OCI-LY1 (cell line): Measurements from ENCODE around the gene DGKG.
A peak's percentile ranks its signal among the peaks of the same experiment; 100 is the strongest.

Experiments used
- H2AFZ ChIP-seq: fragments of 200-600 bp; sonication (generic), shearing (Covaris generic); 2 replicates; pipeline ENCODE4 v1.6.0; 2014; ENCODE audit warnings: antibody characterized with exemption, mild to moderate bottlenecking, low read length
- H3F3A ChIP-seq: fragments of 200-600 bp; sonication (generic), shearing (Covaris generic); 2 replicates; pipeline ENCODE4 v1.6.0; 2014; ENCODE audit warnings: mild to moderate bottlenecking, antibody characterized with exemption, low read length, moderate library complexity; ENCODE audit not compliant: insufficient read depth
- H3K27ac ChIP-seq: fragments of 200-600 bp; sonication (generic); 2 replicates; pipeline ENCODE4 v1.5.1; 2014; ENCODE audit warnings: low read length, mixed run types, mild to moderate bottlenecking, low read depth; ENCODE audit not compliant: poor library complexity, severe bottlenecking
- H3K27me3 ChIP-seq: fragments of 200-600 bp; sonication (generic); 2 replicates; pipeline ENCODE4 v1.6.0; 2014; ENCODE audit warnings: antibody characterized with exemption, mild to moderate bottlenecking, low read length, moderate library complexity; ENCODE audit not compliant: insufficient read depth
- H3K36me3 ChIP-seq: fragments of 200-600 bp; sonication (generic); 2 replicates; pipeline ENCODE4 v1.6.1; 2014; ENCODE audit warnings: mild to moderate bottlenecking, antibody characterized with exemption, low read length, moderate library complexity, mixed read lengths; ENCODE audit not compliant: insufficient read depth
- H3K4me1 ChIP-seq: fragments of 200-600 bp; sonication (generic); 2 replicates; pipeline ENCODE4 v1.5.1; 2014; ENCODE audit warnings: mild to moderate bottlenecking, low read length, moderate library complexity; ENCODE audit not compliant: insufficient read depth, severe bottlenecking
- H3K4me2 ChIP-seq: fragments of 200-600 bp; sonication (generic), shearing (Covaris generic); 2 replicates; pipeline ENCODE4 v1.6.1; 2014; ENCODE audit warnings: low read length
- H3K4me3 ChIP-seq: fragments of 200-600 bp; sonication (generic); 2 replicates; pipeline ENCODE4 v1.5.1; 2014; ENCODE audit warnings: low read length, low read depth, mild to moderate bottlenecking, mixed read lengths; ENCODE audit not compliant: poor library complexity, severe bottlenecking
- H3K79me2 ChIP-seq: fragments of 200-600 bp; shearing (Covaris generic); 2 replicates; pipeline ENCODE4 v1.6.1; 2016; ENCODE audit warnings: mixed run types, low read length, mixed read lengths; ENCODE audit not compliant: insufficient read depth
- H3K9ac ChIP-seq: fragments of 200-600 bp; sonication (generic), shearing (Covaris generic); 2 replicates; pipeline ENCODE4 v1.6.1; 2014; ENCODE audit warnings: mild to moderate bottlenecking, low read length, mixed read lengths
- H3K9me2 ChIP-seq: fragments of 200-600 bp; sonication (generic), shearing (Covaris generic); 2 replicates; pipeline ENCODE4 v1.6.1; 2014; ENCODE audit warnings: low read depth, mild to moderate bottlenecking, low read length, mixed read lengths
- H3K9me3 ChIP-seq: fragments of 200-600 bp; shearing (Covaris generic); 2 replicates; pipeline ENCODE4 v1.6.1; 2014; ENCODE audit warnings: low read length, mixed read lengths
- H4K20me1 ChIP-seq: fragments of 200-600 bp; sonication (generic), shearing (Covaris generic); 2 replicates; pipeline ENCODE4 v1.6.0; 2016; ENCODE audit warnings: mild to moderate bottlenecking, low read length; ENCODE audit not compliant: insufficient read depth
- CTCF ChIP-seq: fragments of 200-600 bp; sonication (generic), shearing (Covaris generic); IDR thresholded peaks from 2 replicates; pipeline ENCODE4 v1.5.1; 2017; ENCODE audit warnings: mild to moderate bottlenecking, antibody characterized with exemption, low read length, moderate library complexity, mixed read lengths
- EZH2 ChIP-seq: fragments of 200-600 bp; sonication (generic), shearing (Covaris generic); IDR thresholded peaks from 2 replicates; pipeline ENCODE4 v1.8.0; 2017; ENCODE audit warnings: borderline replicate concordance, mixed run types, mild to moderate bottlenecking, antibody characterized with exemption, low read length, moderate library complexity, mixed read lengths

Gene DGKG

GRCh38 chr3:186244016-186244415 is 118.0 kb downstream of the DGKG start:
- no peaks in the 10 kb centered on the region for H3K79me2 ChIP-seq
- H3K4me1 ChIP-seq: peaks cover 6% of the 10 kb centered on the region
- no peak overlapping the region for H3K9ac ChIP-seq
- TF ChIP-seq CTCF (no peak), EZH2 (no peak)
- no peaks in the 10 kb centered on the region for H3K36me3 ChIP-seq
- no peak overlapping the region for H2AFZ ChIP-seq
- H3K4me2 ChIP-seq: no peak overlapping the region
- H3K4me3 ChIP-seq: no peak overlapping the region
- H3F3A ChIP-seq: no peaks in the 10 kb centered on the region
- H3K9me2 ChIP-seq: no peaks in the 10 kb centered on the region
- no peaks in the 10 kb centered on the region for H4K20me1 ChIP-seq
- no peaks in the 10 kb centered on the region for H3K9me3 ChIP-seq
- H3K27me3 ChIP-seq: no peaks in the 10 kb centered on the region
- H3K27ac ChIP-seq: no peak overlapping the region

GRCh38 chr3:186241910-186242821 is 119.9 kb downstream of the DGKG start:
- Histone ChIP-seq H3K9me3 (no peaks in the 10 kb centered on the region), H3K4me1 (peaks cover 6% of the 10 kb centered on the region), H3K9me2 (no peaks in the 10 kb centered on the region), H3K4me3 (peak overlapping the region; percentile 13), H3K27ac (no peak overlapping the region), H4K20me1 (no peaks in the 10 kb centered on the region), H3K36me3 (no peaks in the 10 kb centered on the region), H3K9ac (no peak overlapping the region), H3K79me2 (no peaks in the 10 kb centered on the region), H3K4me2 (peak overlapping the region; percentile 9; the same call in 1 of the 2 replicates), H2AFZ (no peak overlapping the region), H3K27me3 (no peaks in the 10 kb centered on the region), H3F3A (no peaks in the 10 kb centered on the region)
- TF ChIP-seq EZH2 (no peak), CTCF (peak; percentile 85)

GRCh38 chr3:186239321-186239720 is 122.7 kb downstream of the DGKG start:
- Histone ChIP-seq H3K4me3 (no peak overlapping the region), H3K27me3 (no peaks in the 10 kb centered on the region), H3F3A (no peaks in the 10 kb centered on the region), H3K36me3 (no peaks in the 10 kb centered on the region), H3K9me3 (no peaks in the 10 kb centered on the region), H3K79me2 (no peaks in the 10 kb centered on the region), H3K4me1 (peaks cover 6% of the 10 kb centered on the region), H4K20me1 (no peaks in the 10 kb centered on the region), H3K9ac (no peak overlapping the region), H2AFZ (no peak overlapping the region), H3K27ac (no peak overlapping the region), H3K9me2 (no peaks in the 10 kb centered on the region), H3K4me2 (no peak overlapping the region)
- TF ChIP-seq EZH2 (no peak), CTCF (no peak)
